Urothelium cell line (cell line): ENCODE results near the gene MMS22L.

ENCODE experiments used
- DNase-seq: peaks from one replicate; pipeline ENCODE4 v3.0.0; 2011; ENCODE audit warnings: low spot score, mixed read lengths
- FAIRE-seq: peaks from 2 replicates; lab custom pipeline; 2011; peaks lifted over from hg19 to GRCh38; lab: Jason Lieb, UNC

MMS22L gene

GRCh38 chr6:97092673-97093305 lies 190.2 kb downstream of the MMS22L start:
- FAIRE-seq (no peak), DNase-seq (no peak)
